ENCODE results near the gene CSNK1E. TPM values are rescaled to one million over a fixed set of nuclear protein-coding genes. Genes with fewer than 3 reads are reported as not detected.

Gene CSNK1E
- total and polyA plus RNA-seq, 9 donors: 68.8 to 136 (median 112) TPM

GRCh38 chr22:38285018-38285417, 32.2 kb downstream of the CSNK1E start:
- Histone ChIP-seq H3K9me3 (replicated peaks; ENCODE audit: control insufficient read depth, low read depth, low read length) (no peaks in the 10 kb centered on the region), H3K4me3 (ENCODE audit: low read length) (no peak overlapping the region), H3K4me1 (ENCODE audit: control insufficient read depth, insufficient read depth, low read length) (peaks cover 15% of the 10 kb centered on the region), H3K27ac (ENCODE audit: low read length) (no peak overlapping the region), H3K36me3 (ENCODE audit: control insufficient read depth, insufficient read depth, low read length) (peaks cover 14% of the 10 kb centered on the region), H3K27me3 (ENCODE audit: control insufficient read depth, insufficient read depth, low read length) (no peaks in the 10 kb centered on the region)
- no peak for DNase-seq
- WGBS (ENCODE audit: insufficient coverage): no CpG with 5 or more reads among the region's 8 CpGs

DNA sequence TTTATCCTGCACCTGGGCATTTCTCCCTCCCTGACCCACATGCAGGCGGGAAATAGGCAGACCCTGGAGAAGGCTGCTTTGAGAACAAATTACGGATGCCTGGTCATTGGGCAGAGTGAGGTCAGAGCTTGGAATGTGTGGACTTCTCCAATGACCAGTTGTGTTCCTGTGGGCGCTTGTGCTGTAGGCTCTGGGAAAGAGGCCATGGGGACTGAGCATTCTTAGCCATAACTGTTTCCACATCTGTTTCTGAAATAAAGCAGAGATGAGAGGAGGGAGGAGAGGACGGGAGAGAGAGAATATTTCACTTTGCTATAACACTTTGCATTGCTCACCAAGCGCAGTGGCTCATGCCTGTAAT, 33.2 kb downstream of the CSNK1E start:
- Histone ChIP-seq H3K36me3 (ENCODE audit: control insufficient read depth, insufficient read depth, low read length) (peaks cover 12% of the 10 kb centered on the region), H3K27ac (ENCODE audit: low read length) (peak overlapping the region; percentile 62), H3K27me3 (ENCODE audit: control insufficient read depth, insufficient read depth, low read length) (no peaks in the 10 kb centered on the region), H3K4me1 (ENCODE audit: control insufficient read depth, insufficient read depth, low read length) (peaks cover 17% of the 10 kb centered on the region), H3K9me3 (replicated peaks; ENCODE audit: control insufficient read depth, low read depth, low read length) (no peaks in the 10 kb centered on the region), H3K4me3 (ENCODE audit: low read length) (no peak overlapping the region)
- DNase-seq: peak; percentile 90
- 0% methylated on average over 2 of the region's 5 CpGs for WGBS (ENCODE audit: insufficient coverage)

GRCh38 chr22:38282397-38282796, 34.8 kb downstream of the CSNK1E start:
- no peaks in the 10 kb centered on the region for H3K9me3 ChIP-seq (replicated peaks; ENCODE audit: control insufficient read depth, low read depth, low read length)
- WGBS (ENCODE audit: insufficient coverage): 75% methylated on average over 4 of the region's 9 CpGs
- peaks cover 8% of the 10 kb centered on the region for H3K36me3 ChIP-seq (ENCODE audit: control insufficient read depth, insufficient read depth, low read length)
- H3K27ac ChIP-seq (ENCODE audit: low read length): no peak overlapping the region
- no peak overlapping the region for H3K4me3 ChIP-seq (ENCODE audit: low read length)
- H3K4me1 ChIP-seq (ENCODE audit: control insufficient read depth, insufficient read depth, low read length): peaks cover 17% of the 10 kb centered on the region
- H3K27me3 ChIP-seq (ENCODE audit: control insufficient read depth, insufficient read depth, low read length): no peaks in the 10 kb centered on the region
- no peak for DNase-seq

DNA sequence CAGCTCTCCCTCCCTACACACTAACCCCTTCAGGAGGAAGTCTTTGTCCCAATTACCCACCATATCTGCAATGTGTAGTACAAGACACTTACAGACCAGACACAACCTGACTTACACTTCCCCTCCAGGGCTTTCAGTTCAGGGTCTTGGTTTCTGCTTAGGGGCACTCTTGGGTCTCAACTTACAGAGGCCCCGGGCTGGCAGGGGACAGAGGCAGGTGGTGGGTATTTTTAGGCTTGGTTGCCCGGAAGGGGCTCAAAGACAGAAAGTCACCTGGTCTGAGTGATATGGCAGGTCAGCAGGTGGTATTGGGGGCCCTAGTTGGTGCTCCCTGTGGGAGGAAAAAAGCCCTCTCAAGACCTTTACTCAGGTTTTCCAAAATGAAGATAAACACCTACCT, 41.1 kb downstream of the CSNK1E start:
- H3K27me3 ChIP-seq (ENCODE audit: control insufficient read depth, insufficient read depth, low read length): no peaks in the 10 kb centered on the region
- no peaks in the 10 kb centered on the region for H3K9me3 ChIP-seq (replicated peaks; ENCODE audit: control insufficient read depth, low read depth, low read length)
- 17% methylated on average over 1 of the region's 2 CpGs for WGBS (ENCODE audit: insufficient coverage)
- peaks cover 1% of the 10 kb centered on the region for H3K36me3 ChIP-seq (ENCODE audit: control insufficient read depth, insufficient read depth, low read length)
- peaks cover 41% of the 10 kb centered on the region for H3K4me1 ChIP-seq (ENCODE audit: control insufficient read depth, insufficient read depth, low read length)
- H3K27ac ChIP-seq (ENCODE audit: low read length): peak overlapping the region; percentile 90
- H3K4me3 ChIP-seq (ENCODE audit: low read length): no peak overlapping the region
- peak; percentile 66 for DNase-seq

DNA sequence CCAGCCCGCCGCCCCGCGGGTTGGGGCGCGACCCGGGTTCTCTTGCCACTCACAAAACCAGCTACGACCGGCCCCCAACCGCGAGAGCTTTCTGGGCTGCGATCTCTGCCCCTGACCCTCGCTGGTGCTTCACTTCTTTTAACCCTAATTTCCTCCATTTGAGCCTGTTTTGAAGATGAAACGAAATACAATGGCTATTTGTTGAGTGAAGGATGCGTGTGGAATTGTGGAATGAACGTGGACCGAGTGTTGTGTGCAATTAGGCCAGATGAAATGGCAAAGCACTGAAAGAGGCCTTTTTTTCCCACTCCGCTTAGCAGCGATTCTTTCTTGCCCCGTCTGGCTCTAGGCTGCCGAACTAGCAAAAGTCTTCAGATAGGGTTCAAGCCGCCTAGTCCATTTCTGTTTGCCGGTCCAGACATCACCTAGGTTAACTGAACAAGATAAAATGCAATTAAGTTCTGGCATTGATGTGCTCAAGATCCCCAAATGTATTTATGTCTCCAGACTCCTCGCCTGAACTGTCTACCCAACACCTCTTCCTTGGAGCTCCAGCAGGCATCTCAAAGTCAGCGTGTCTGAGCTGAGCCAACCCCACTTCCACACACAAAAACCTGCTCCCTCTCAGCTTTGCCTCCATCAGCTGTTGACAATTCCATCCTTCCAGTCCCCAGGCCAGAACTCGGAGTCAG, 44.0 kb downstream of the CSNK1E start:
- H3K27me3 ChIP-seq (ENCODE audit: control insufficient read depth, insufficient read depth, low read length): no peaks in the 10 kb centered on the region
- WGBS (ENCODE audit: insufficient coverage): 8% methylated on average over 18 of the region's 26 CpGs
- no peaks in the 10 kb centered on the region for H3K9me3 ChIP-seq (replicated peaks; ENCODE audit: control insufficient read depth, low read depth, low read length)
- peaks cover 59% of the 10 kb centered on the region for H3K4me1 ChIP-seq (ENCODE audit: control insufficient read depth, insufficient read depth, low read length)
- peak overlapping the region; percentile 45 for H3K4me3 ChIP-seq (ENCODE audit: low read length)
- peak; percentile 50 for DNase-seq
- peaks cover 27% of the 10 kb centered on the region for H3K36me3 ChIP-seq (ENCODE audit: control insufficient read depth, insufficient read depth, low read length)
- H3K27ac ChIP-seq (ENCODE audit: low read length): peak overlapping the region; percentile 81

GRCh38 chr22:38272373-38273134, 44.7 kb downstream of the CSNK1E start, which contains the start of gene TMEM184B:
TMEM184B (minus strand) TSS chr22:38273010; CDS start chr22:38247961, 25,049 bp downstream.
- DNase-seq: peak; percentile 92
- Histone ChIP-seq H3K27me3 (ENCODE audit: control insufficient read depth, insufficient read depth, low read length) (no peaks in the 10 kb centered on the region), H3K9me3 (replicated peaks; ENCODE audit: control insufficient read depth, low read depth, low read length) (no peaks in the 10 kb centered on the region), H3K4me1 (ENCODE audit: control insufficient read depth, insufficient read depth, low read length) (peaks cover 59% of the 10 kb centered on the region), H3K36me3 (ENCODE audit: control insufficient read depth, insufficient read depth, low read length) (peaks cover 27% of the 10 kb centered on the region), H3K27ac (ENCODE audit: low read length) (peak within 1 kb of the TSS; percentile 81), H3K4me3 (ENCODE audit: low read length) (peak within 1 kb of the TSS; percentile 96)
- WGBS (ENCODE audit: insufficient coverage): under 1% methylated on average over 97 of the region's 97 CpGs

DNA sequence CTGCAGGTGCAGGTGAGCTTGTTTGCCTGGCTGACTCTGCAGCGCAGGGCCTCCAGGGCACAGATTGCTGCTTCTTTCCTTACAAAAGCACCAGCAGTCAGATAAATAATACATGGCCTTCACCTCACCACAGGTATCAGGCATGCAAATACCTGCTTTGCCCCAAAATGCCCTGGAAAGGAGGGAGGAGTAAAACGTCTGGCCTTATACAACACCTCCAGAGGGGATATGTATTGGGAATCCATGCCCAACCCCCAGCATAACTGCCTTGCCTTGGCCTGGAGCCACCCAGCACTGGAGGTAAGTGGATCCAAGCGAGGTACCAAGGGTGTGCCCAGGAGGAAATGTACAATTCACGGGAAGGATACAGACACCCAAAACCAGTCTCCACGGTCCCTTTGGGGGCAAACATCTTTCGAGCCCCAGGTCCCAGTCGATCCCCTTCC, 45.3 kb downstream of the CSNK1E start:
- DNase-seq: no peak
- WGBS (ENCODE audit: insufficient coverage): 7% methylated on average over 6 of the region's 7 CpGs
- Histone ChIP-seq H3K9me3 (replicated peaks; ENCODE audit: control insufficient read depth, low read depth, low read length) (no peaks in the 10 kb centered on the region), H3K36me3 (ENCODE audit: control insufficient read depth, insufficient read depth, low read length) (peaks cover 27% of the 10 kb centered on the region), H3K4me1 (ENCODE audit: control insufficient read depth, insufficient read depth, low read length) (peaks cover 57% of the 10 kb centered on the region), H3K4me3 (ENCODE audit: low read length) (peak overlapping the region; percentile 96), H3K27me3 (ENCODE audit: control insufficient read depth, insufficient read depth, low read length) (no peaks in the 10 kb centered on the region), H3K27ac (ENCODE audit: low read length) (peak overlapping the region; percentile 75)

DNA sequence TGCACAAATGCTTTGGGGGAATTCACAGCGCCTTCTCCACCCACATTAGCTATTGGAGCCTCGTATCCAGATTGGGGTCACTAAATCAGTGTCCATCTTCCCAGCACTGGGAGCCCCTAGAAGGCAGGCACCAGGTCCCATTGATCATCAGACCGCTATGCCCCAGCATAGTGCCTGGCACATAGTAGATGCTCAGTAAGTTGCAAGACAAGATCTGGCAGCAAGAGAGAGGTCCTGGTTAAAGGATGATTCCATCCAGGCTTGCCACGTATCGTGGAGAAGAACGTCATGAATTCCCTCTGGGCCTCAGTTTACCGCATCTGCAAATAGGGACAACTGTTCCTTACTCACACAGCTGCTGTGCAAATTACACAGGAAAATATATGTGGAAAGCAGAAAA, 46.1 kb downstream of the CSNK1E start:
- Histone ChIP-seq H3K27me3 (ENCODE audit: control insufficient read depth, insufficient read depth, low read length) (no peaks in the 10 kb centered on the region), H3K4me3 (ENCODE audit: low read length) (peak overlapping the region; percentile 4), H3K36me3 (ENCODE audit: control insufficient read depth, insufficient read depth, low read length) (peaks cover 30% of the 10 kb centered on the region), H3K27ac (ENCODE audit: low read length) (peak overlapping the region; percentile 26), H3K4me1 (ENCODE audit: control insufficient read depth, insufficient read depth, low read length) (peaks cover 56% of the 10 kb centered on the region), H3K9me3 (replicated peaks; ENCODE audit: control insufficient read depth, low read depth, low read length) (no peaks in the 10 kb centered on the region)
- no peak for DNase-seq
- WGBS (ENCODE audit: insufficient coverage): 61% methylated on average over 6 of the region's 7 CpGs

- 40% methylated on average over 8 of the region's 13 CpGs for WGBS (ENCODE audit: insufficient coverage)
- peak overlapping the region; percentile 4 for H3K4me3 ChIP-seq (ENCODE audit: low read length)
- no peaks in the 10 kb centered on the region for H3K9me3 ChIP-seq (replicated peaks; ENCODE audit: control insufficient read depth, low read depth, low read length)
- no peaks in the 10 kb centered on the region for H3K27me3 ChIP-seq (ENCODE audit: control insufficient read depth, insufficient read depth, low read length)
- peak overlapping the region; percentile 26 for H3K27ac ChIP-seq (ENCODE audit: low read length)
- H3K36me3 ChIP-seq (ENCODE audit: control insufficient read depth, insufficient read depth, low read length): peaks cover 35% of the 10 kb centered on the region
- DNase-seq: no peak
- H3K4me1 ChIP-seq (ENCODE audit: control insufficient read depth, insufficient read depth, low read length): peaks cover 58% of the 10 kb centered on the region
Observed at GRCh38 chr22:38270091-38270992, 46.9 kb downstream of the CSNK1E start.

Data from muscle of leg (tissue), 11 donors.